Measurements from ENCODE around the gene SET.

SET gene

DNA sequence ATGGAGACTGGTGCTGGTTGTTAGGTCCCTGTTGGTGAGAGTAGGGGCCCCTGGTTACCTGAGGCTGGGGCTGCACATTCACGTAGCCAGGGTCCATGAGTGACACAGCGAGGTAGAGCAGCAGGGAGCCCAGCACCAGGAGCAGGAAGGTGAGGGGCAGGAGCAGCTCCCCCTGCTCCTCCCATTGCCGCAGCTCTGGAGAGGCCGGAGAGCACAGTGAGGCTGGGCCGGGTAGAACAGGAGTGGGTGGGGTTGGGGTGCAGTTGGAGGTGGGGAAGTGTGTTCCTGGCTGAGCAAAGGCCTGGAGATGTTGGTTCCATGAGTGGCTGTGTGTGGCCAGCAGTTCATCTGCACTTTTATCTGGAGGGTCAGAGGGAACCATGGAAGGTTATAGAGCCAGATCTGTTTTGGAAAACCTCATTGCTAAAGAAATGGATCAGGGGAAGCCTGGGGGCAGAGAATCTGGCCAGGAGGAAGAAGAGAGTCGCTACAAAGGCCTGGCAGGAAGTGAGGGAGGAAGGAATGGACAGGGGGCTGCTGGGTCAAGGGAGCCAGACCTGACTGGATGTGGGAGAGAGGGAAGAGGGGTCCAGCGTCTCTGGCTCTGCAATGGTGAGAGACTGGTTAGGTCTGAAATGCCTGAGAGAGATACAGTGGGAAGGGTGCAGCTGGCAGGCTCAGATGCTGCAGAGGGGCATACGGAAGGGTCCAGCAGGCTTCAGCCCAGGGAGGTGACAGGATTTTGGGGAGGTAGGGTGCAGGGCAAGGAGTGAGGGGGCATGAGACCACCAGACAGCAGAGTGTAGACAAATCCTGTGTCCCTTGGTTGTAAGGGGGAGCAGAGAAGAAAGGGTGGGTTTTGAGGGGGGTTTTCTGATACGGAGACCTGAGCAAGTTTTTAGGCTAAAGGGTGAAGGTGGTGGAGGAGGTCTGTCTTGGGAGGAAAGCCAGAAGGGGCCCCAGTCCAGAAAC, 33.6 kb downstream of the SET start:
- H4K20me1 ChIP-seq (ENCODE audit: insufficient read depth, low read length): no peaks in the 10 kb centered on the region
- no peaks in the 10 kb centered on the region for H3K9me3 ChIP-seq (ENCODE audit: insufficient read depth, low read length)
- peak overlapping the region; percentile 92; the same call in 1 of the 2 replicates for H3K9ac ChIP-seq (ENCODE audit: low read length)
- H3K4me2 ChIP-seq (ENCODE audit: low read length): peak overlapping the region; percentile 82
- no peak overlapping the region for H2AFZ ChIP-seq (ENCODE audit: low read depth, low read length)
- peak overlapping the region; percentile 93 for H3K4me3 ChIP-seq (ENCODE audit: low read length)
- H3K27me3 ChIP-seq (ENCODE audit: low read depth, low read length): no peaks in the 10 kb centered on the region
- peaks cover 3% of the 10 kb centered on the region for H3K36me3 ChIP-seq (replicated peaks; ENCODE audit: low read depth, low read length)
- TF ChIP-seq EZH2phosphoT487 (IDR thresholded peaks at IDR 0.05; ENCODE audit: low read depth): no peak
- TF ChIP-seq, protein P1, sequence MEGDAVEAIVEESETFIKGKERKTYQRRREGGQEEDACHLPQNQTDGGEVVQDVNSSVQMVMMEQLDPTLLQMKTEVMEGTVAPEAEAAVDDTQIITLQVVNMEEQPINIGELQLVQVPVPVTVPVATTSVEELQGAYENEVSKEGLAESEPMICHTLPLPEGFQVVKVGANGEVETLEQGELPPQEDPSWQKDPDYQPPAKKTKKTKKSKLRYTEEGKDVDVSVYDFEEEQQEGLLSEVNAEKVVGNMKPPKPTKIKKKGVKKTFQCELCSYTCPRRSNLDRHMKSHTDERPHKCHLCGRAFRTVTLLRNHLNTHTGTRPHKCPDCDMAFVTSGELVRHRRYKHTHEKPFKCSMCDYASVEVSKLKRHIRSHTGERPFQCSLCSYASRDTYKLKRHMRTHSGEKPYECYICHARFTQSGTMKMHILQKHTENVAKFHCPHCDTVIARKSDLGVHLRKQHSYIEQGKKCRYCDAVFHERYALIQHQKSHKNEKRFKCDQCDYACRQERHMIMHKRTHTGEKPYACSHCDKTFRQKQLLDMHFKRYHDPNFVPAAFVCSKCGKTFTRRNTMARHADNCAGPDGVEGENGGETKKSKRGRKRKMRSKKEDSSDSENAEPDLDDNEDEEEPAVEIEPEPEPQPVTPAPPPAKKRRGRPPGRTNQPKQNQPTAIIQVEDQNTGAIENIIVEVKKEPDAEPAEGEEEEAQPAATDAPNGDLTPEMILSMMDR (IDR thresholded peaks at IDR 0.05; ENCODE audit: low read depth, low read length): no peak
- peaks cover 14% of the 10 kb centered on the region for H3K4me1 ChIP-seq (ENCODE audit: low read length)
- H3K79me2 ChIP-seq (ENCODE audit: low read length): peaks cover 11% of the 10 kb centered on the region
- H3K27ac ChIP-seq (ENCODE audit: low read length): no peak overlapping the region

DNA sequence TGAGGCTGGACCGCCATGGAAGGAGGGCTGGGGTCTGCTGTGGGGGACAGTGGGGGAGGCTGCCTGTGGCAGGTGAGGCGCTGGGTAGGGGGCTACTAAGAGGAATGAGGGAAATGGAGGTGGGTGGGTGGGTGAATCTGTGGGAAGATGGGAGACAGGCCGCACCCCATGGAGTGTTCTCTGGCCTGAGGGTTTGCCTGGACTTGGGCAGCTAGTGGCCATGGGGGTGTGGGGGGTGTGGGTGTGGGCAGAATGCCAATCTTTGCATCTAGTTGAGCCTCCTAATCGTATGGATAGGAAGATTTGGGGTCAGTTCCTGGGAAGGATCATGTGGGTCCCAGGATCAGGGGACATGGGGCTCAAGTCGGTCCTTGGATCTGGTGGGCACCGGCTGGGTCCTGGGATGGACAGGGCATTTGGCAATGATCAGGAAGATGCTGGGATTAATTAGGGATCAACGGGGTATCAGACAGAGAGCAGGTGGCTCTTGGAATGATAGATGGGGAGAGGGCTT, 34.4 kb downstream of the SET start:
- H3K4me1 ChIP-seq (ENCODE audit: low read length): peaks cover 14% of the 10 kb centered on the region
- TF ChIP-seq EZH2phosphoT487 (IDR thresholded peaks at IDR 0.05; ENCODE audit: low read depth): no peak
- TF ChIP-seq, protein P1 (IDR thresholded peaks at IDR 0.05; ENCODE audit: low read depth, low read length): no peak
- H3K9me3 ChIP-seq (ENCODE audit: insufficient read depth, low read length): no peaks in the 10 kb centered on the region
- H3K27me3 ChIP-seq (ENCODE audit: low read depth, low read length): no peaks in the 10 kb centered on the region
- H3K27ac ChIP-seq (ENCODE audit: low read length): peak overlapping the region; percentile 14; the same call in 1 of the 2 replicates
- H4K20me1 ChIP-seq (ENCODE audit: insufficient read depth, low read length): no peaks in the 10 kb centered on the region
- H3K9ac ChIP-seq (ENCODE audit: low read length): peak overlapping the region; percentile 92
- H2AFZ ChIP-seq (ENCODE audit: low read depth, low read length): 0 out of 2 replicates have a peak overlapping the region, but pooled peaks have one; percentile 62
- H3K36me3 ChIP-seq (replicated peaks; ENCODE audit: low read depth, low read length): peaks cover 3% of the 10 kb centered on the region
- peak overlapping the region; percentile 93 for H3K4me3 ChIP-seq (ENCODE audit: low read length)
- H3K79me2 ChIP-seq (ENCODE audit: low read length): peaks cover 11% of the 10 kb centered on the region
- peak overlapping the region; percentile 82 for H3K4me2 ChIP-seq (ENCODE audit: low read length)

DNA sequence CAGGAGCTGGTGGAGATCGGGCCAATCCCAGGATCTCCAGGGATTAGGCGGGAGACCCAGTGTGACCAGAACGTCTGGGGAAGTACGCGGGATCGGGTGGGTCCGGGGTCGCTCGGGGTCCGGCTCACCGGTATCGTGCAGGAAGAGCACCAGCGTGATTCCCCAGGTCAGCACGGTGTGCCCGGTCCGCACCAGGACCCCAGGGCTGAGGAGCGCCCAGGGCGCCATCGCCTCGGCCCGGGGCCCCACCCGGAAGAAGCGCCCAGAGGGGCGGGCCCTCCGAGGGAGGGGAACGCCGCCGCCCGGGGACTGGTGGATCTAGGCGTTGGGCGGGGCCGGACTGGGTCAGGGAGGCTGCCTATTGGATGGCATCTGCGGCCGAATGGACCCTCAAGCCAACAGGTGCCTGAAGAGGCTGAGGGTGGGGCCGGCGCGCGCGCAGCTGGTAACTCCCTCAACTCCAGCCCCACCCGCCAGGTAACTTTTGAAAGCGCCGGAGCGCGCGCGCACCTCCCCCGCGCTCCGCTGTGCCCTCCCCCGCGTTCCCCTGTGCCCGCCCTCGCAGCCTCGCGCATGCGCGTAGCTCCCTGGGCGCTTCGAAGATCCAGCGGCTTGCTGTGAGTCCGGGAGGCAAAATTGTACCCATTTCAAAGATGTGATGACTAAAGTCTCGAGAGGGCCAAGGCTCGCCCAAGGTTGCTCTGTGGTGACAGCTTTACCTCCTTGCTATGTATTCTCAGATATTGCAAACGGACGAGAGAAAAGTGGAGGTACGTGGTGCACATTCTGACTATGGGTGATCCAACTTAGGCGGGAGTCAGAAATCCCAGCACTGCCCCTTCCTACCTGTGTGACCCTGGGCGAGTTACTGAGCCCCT, 35.1 kb downstream of the SET start, which contains the start of gene ZDHHC12:
ZDHHC12 (minus strand) TSS at position 262 of the 878 bp plus-strand sequence; CDS start at position 228, 34 bp downstream.
- H3K9ac ChIP-seq (ENCODE audit: low read length): peak within 1 kb of the TSS; percentile 92
- H3K4me2 ChIP-seq (ENCODE audit: low read length): peak within 1 kb of the TSS; percentile 88
- no peaks in the 10 kb centered on the region for H3K27me3 ChIP-seq (ENCODE audit: low read depth, low read length)
- peak within 1 kb of the TSS; percentile 36 for H3K27ac ChIP-seq (ENCODE audit: low read length)
- H3K4me1 ChIP-seq (ENCODE audit: low read length): peaks cover 14% of the 10 kb centered on the region
- TF ChIP-seq, protein P1 (IDR thresholded peaks at IDR 0.05; ENCODE audit: low read depth, low read length): no peak
- TF ChIP-seq EZH2phosphoT487 (IDR thresholded peaks at IDR 0.05; ENCODE audit: low read depth): no peak
- peaks cover 3% of the 10 kb centered on the region for H3K36me3 ChIP-seq (replicated peaks; ENCODE audit: low read depth, low read length)
- no peaks in the 10 kb centered on the region for H3K9me3 ChIP-seq (ENCODE audit: insufficient read depth, low read length)
- H3K79me2 ChIP-seq (ENCODE audit: low read length): peaks cover 11% of the 10 kb centered on the region
- peak within 1 kb of the TSS; percentile 63; the same call in 1 of the 2 replicates for H2AFZ ChIP-seq (ENCODE audit: low read depth, low read length)
- peak within 1 kb of the TSS; percentile 93 for H3K4me3 ChIP-seq (ENCODE audit: low read length)
- H4K20me1 ChIP-seq (ENCODE audit: insufficient read depth, low read length): no peaks in the 10 kb centered on the region

Measured in OCI-LY3 (cell line).